Smooth muscle cell (in vitro differentiated cells): ENCODE data around the gene ZNF679. TPM values are rescaled to one million over a fixed set of nuclear protein-coding genes. Genes with fewer than 3 reads are reported as not detected.
"Not testable (repeated sequence)": the region's sequence is repeated elsewhere in the genome, so short reads cannot be mapped to it uniquely, and the experiment has no call there.

ENCODE experiments used
- DNase-seq: peaks from one replicate; lab custom pipeline; 2025; ENCODE audit not compliant: unreplicated experiment; lab: John Stamatoyannopoulos, UW
- H2AFZ ChIP-seq: fragments of 200-600 bp; sonication (generic); 2 replicates; pipeline ENCODE4 v1.6.0; 2016; ENCODE audit warnings: antibody characterized with exemption, low read depth, mild to moderate bottlenecking
- H3F3A ChIP-seq: fragments of 200-600 bp; sonication (generic); 2 replicates; pipeline ENCODE4 v1.6.0; 2017; ENCODE audit warnings: antibody characterized with exemption, low read depth
- H3K27ac ChIP-seq: fragments of 200-600 bp; sonication (generic); 2 replicates; pipeline ENCODE4 v1.5.1; 2016; ENCODE audit warnings: low read depth, mild to moderate bottlenecking
- H3K27me3 ChIP-seq: fragments of 200-600 bp; sonication (generic); 2 replicates; pipeline ENCODE4 v1.6.1; 2016; ENCODE audit warnings: low read depth, mild to moderate bottlenecking
- H3K36me3 ChIP-seq: fragments of 200-600 bp; sonication (generic); 2 replicates; pipeline ENCODE4 v1.5.1; 2016; ENCODE audit warnings: low read depth
- H3K4me1 ChIP-seq: fragments of 200-600 bp; sonication (generic); 2 replicates; pipeline ENCODE4 v1.5.1; 2016; ENCODE audit warnings: low read depth
- H3K4me2 ChIP-seq: fragments of 200-600 bp; sonication (generic); 2 replicates; pipeline ENCODE4 v1.6.0; 2016; ENCODE audit warnings: mild to moderate bottlenecking
- H3K4me3 ChIP-seq: fragments of 200-600 bp; sonication (generic); 2 replicates; pipeline ENCODE4 v1.5.1; 2016; ENCODE audit warnings: mild to moderate bottlenecking
- H3K79me2 ChIP-seq: fragments of 200-600 bp; sonication (generic); 2 replicates; pipeline ENCODE4 v1.6.0; 2016; ENCODE audit warnings: low read depth, mild to moderate bottlenecking
- H3K9ac ChIP-seq: fragments of 200-600 bp; sonication (generic); 2 replicates; pipeline ENCODE4 v1.6.0; 2016; ENCODE audit warnings: low read depth
- H3K9me3 ChIP-seq: fragments of 200-600 bp; sonication (generic); replicated peaks from 2 replicates; pipeline ENCODE4 v1.5.1; 2016; ENCODE audit warnings: low read depth
- H4K20me1 ChIP-seq: fragments of 200-600 bp; sonication (generic); 2 replicates; pipeline ENCODE4 v1.6.0; 2016; ENCODE audit warnings: low read depth
- CTCF ChIP-seq: fragments of 200-600 bp; sonication (generic); IDR thresholded peaks from 2 replicates; pipeline ENCODE4 v1.5.1; 2017; ENCODE audit warnings: borderline replicate concordance, mild to moderate bottlenecking, antibody characterized with exemption; ENCODE audit not compliant: insufficient read depth, poor library complexity, severe bottlenecking
- WGBS: methylation state at CpG from one replicate; pipeline ENCODE4 v1.1.7; 2016; ENCODE audit warnings: low lambda C conversion rate; 5-methylcytosine and 5-hydroxymethylcytosine counted together
- polyA plus RNA-seq: library from polyadenylated mRNA; unstranded; fragments of >200 nt; fragmentation: Nextera tagmentation; extraction: Ambion mirVana; gene quantifications from 2 replicates; pipeline ENCODE4 v1.2.1, GENCODE V29; 2016
- total RNA-seq: library from RNA; depleted of rRNA; stranded (reverse); fragments of >200 nt; gene quantifications from 2 replicates; pipeline ENCODE4 v1.2.3, GENCODE V29; 2014

The ZNF679 gene
- total and polyA plus RNA-seq, 2 experiments from 2014 or later = not detected

- Histone ChIP-seq H3F3A (no peaks in the 10 kb centered on the region), H3K79me2 (no peaks in the 10 kb centered on the region), H4K20me1 (no peaks in the 10 kb centered on the region), H3K27ac (no peak overlapping the region), H3K4me2 (no peak overlapping the region), H3K9me3 (peaks cover 8% of the 10 kb centered on the region), H3K9ac (no peak overlapping the region), H3K4me1 (no peaks in the 10 kb centered on the region), H3K27me3 (no peaks in the 10 kb centered on the region), H3K36me3 (no peaks in the 10 kb centered on the region), H2AFZ (no peak overlapping the region), H3K4me3 (no peak overlapping the region)
- 27% methylated on average over 2 of the region's 2 CpGs for WGBS
- TF ChIP-seq CTCF = no peak
- no peak for DNase-seq
Observed at GRCh38 chr7:64223366-64223765, 4.9 kb upstream of the ZNF679 start.

GRCh38 chr7:64266341-64266919 is 38.2 kb downstream of the ZNF679 start:
- no peaks in the 10 kb centered on the region for H3K36me3 ChIP-seq
- no peak for TF ChIP-seq CTCF

GRCh38 chr7:64277630-64278029 is 49.4 kb downstream of the ZNF679 start:
- Histone ChIP-seq H3F3A (no peaks in the 10 kb centered on the region), H3K4me2 (no peak overlapping the region), H3K27ac (no peak overlapping the region), H3K4me1 (no peaks in the 10 kb centered on the region), H3K27me3 (no peaks in the 10 kb centered on the region), H2AFZ (no peak overlapping the region), H3K9me3 (peaks cover 10% of the 10 kb centered on the region), H3K79me2 (no peaks in the 10 kb centered on the region), H3K4me3 (no peak overlapping the region), H3K36me3 (no peaks in the 10 kb centered on the region), H4K20me1 (no peaks in the 10 kb centered on the region), H3K9ac (no peak overlapping the region)
- TF ChIP-seq CTCF = no peak
- WGBS = 42% methylated on average over 2 of the region's 2 CpGs
- no peak for DNase-seq

More at GRCh38 chr7:64266341-64266919, 38.2 kb downstream of the ZNF679 start:
- Histone ChIP-seq H3K4me2 (no peak overlapping the region), H3K9ac (no peak overlapping the region), H2AFZ (no peak overlapping the region), H3K4me1 (no peaks in the 10 kb centered on the region), H3K27me3 (no peaks in the 10 kb centered on the region), H3K79me2 (no peaks in the 10 kb centered on the region), H4K20me1 (no peaks in the 10 kb centered on the region), H3F3A (no peaks in the 10 kb centered on the region), H3K9me3 (peaks cover 17% of the 10 kb centered on the region), H3K4me3 (no peak overlapping the region), H3K27ac (no peak overlapping the region)
- DNase-seq = no peak
- WGBS = 90% methylated on average over 1 of the region's 1 CpG

DNA sequence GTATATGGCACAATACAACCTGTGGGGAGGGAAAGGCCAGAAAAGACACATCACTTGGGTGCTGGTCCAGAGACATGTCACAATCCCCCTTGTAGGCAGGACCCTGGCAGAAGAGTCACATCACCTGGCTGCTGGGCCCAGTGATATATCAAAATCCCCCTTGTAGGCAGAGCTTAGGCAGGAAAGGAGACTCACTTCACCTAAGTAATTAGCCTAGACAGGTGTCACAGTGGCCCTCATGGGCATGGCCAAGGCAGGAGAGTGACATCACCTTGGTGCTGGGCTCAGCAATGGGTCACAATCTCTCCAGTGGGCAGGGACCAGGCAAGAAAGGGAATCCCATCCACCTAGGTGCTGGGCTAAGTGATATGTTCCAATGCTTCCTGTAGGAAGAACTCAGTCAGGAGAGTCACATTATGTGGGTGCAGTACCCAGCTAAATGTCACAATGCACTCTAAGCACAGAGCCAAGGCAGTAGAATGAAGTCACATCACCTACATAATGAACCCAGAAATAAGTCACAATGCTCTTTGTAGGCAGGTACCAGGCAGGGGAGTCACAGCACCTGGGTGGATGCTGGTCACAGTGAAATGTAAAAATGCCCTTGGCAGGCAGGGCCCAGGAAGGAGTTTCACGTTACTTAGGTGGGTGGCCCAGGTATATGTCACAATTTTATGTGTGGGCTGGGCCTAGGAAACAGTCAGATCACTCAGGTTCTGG is 66.6 kb downstream of the ZNF679 start:
- TF ChIP-seq CTCF = no peak

GRCh38 chr7:64297418-64297817 is 69.1 kb downstream of the ZNF679 start:
- H3K9ac ChIP-seq, H3K36me3 ChIP-seq, DNase-seq, H2AFZ ChIP-seq, H3K4me2 ChIP-seq, H3K27me3 ChIP-seq, H3K27ac ChIP-seq, H3K4me3 ChIP-seq, H3K4me1 ChIP-seq, H3K79me2 ChIP-seq, H3F3A ChIP-seq, H3K9me3 ChIP-seq, H4K20me1 ChIP-seq: not testable (repeated sequence)
- WGBS = 63% methylated on average over 1 of the region's 1 CpG

More for the DNA sequence above, 66.6 kb downstream of the ZNF679 start:
- WGBS = 13% methylated on average over 1 of the region's 1 CpG
- Histone ChIP-seq H3F3A (no peaks in the 10 kb centered on the region), H3K79me2 (no peaks in the 10 kb centered on the region), H3K4me3 (no peak overlapping the region), H3K36me3 (no peaks in the 10 kb centered on the region), H3K27me3 (no peaks in the 10 kb centered on the region), H3K9me3 (no peaks in the 10 kb centered on the region), H3K4me2 (no peak overlapping the region), H4K20me1 (no peaks in the 10 kb centered on the region), H2AFZ (no peak overlapping the region), H3K27ac (no peak overlapping the region), H3K9ac (no peak overlapping the region), H3K4me1 (no peaks in the 10 kb centered on the region)
- DNase-seq = no peak
